DOHH2 (cell line): Measurements from ENCODE around the gene SEC22B.
"Not testable (repeated sequence)": the region's sequence is repeated elsewhere in the genome, so short reads cannot be mapped to it uniquely, and the experiment has no call there.

Source experiments
- EZH2phosphoT487 ChIP-seq: fragments of 200-600 bp; sonication (generic); IDR thresholded peaks from 2 replicates; pipeline ENCODE4 v1.6.1; 2017; ENCODE audit warnings: borderline replicate concordance, mild to moderate bottlenecking, antibody characterized with exemption, low read length, moderate library complexity, mixed read lengths
- TF ChIP-seq, protein P1 (sequence below): fragments of 200-600 bp; sonication (generic); IDR thresholded peaks from one replicate; pipeline ENCODE4 v1.5.1; 2014; ENCODE audit warnings: antibody characterized with exemption, mild to moderate bottlenecking, low read depth, low read length; ENCODE audit not compliant: poor library complexity, severe bottlenecking

GRCh38 chr1:120103768-120104167 is 72.6 kb downstream of the SEC22B start:
- TF ChIP-seq, protein P1, sequence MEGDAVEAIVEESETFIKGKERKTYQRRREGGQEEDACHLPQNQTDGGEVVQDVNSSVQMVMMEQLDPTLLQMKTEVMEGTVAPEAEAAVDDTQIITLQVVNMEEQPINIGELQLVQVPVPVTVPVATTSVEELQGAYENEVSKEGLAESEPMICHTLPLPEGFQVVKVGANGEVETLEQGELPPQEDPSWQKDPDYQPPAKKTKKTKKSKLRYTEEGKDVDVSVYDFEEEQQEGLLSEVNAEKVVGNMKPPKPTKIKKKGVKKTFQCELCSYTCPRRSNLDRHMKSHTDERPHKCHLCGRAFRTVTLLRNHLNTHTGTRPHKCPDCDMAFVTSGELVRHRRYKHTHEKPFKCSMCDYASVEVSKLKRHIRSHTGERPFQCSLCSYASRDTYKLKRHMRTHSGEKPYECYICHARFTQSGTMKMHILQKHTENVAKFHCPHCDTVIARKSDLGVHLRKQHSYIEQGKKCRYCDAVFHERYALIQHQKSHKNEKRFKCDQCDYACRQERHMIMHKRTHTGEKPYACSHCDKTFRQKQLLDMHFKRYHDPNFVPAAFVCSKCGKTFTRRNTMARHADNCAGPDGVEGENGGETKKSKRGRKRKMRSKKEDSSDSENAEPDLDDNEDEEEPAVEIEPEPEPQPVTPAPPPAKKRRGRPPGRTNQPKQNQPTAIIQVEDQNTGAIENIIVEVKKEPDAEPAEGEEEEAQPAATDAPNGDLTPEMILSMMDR = not testable (repeated sequence)
- not testable (repeated sequence) for TF ChIP-seq EZH2phosphoT487
